Ishikawa (cell line): ENCODE measurements around the gene ZNF142.
A peak's percentile ranks its signal among the peaks of the same experiment; 100 is the strongest.

Source experiments
- CEBPB ChIP-seq: IDR thresholded peaks from 2 replicates; pipeline ENCODE4 v1.6.1; 2012
- CREB1 ChIP-seq: IDR thresholded peaks from 2 replicates; pipeline ENCODE4 v1.6.1; 2012; ENCODE audit warnings: low read depth
- EGR1 ChIP-seq: IDR thresholded peaks from 2 replicates; pipeline ENCODE4 v1.6.1; 2012
- EP300 ChIP-seq: IDR thresholded peaks from 2 replicates; pipeline ENCODE4 v1.6.1; 2012; ENCODE audit warnings: borderline replicate concordance
- FOXM1 ChIP-seq: IDR thresholded peaks from 2 replicates; pipeline ENCODE4 v1.6.1; 2012; ENCODE audit warnings: low read depth, borderline replicate concordance
- MAX ChIP-seq: IDR thresholded peaks from 2 replicates; pipeline ENCODE4 v1.6.1; 2012
- NFIC ChIP-seq: IDR thresholded peaks from 2 replicates; pipeline ENCODE4 v1.6.1; 2012
- RAD21 ChIP-seq: IDR thresholded peaks from 2 replicates; pipeline ENCODE4 v1.6.1; 2012; ENCODE audit warnings: low read depth
- REST ChIP-seq: IDR thresholded peaks from 2 replicates; pipeline ENCODE4 v1.6.1; 2012; ENCODE audit warnings: low read depth, mild to moderate bottlenecking
- TAF1 ChIP-seq: IDR thresholded peaks from 2 replicates; pipeline ENCODE4 v1.6.1; 2012; ENCODE audit warnings: low read depth, mild to moderate bottlenecking
- TCF12 ChIP-seq: IDR thresholded peaks from 2 replicates; pipeline ENCODE4 v1.6.1; 2012; ENCODE audit warnings: low read depth
- TEAD4 ChIP-seq: IDR thresholded peaks from 2 replicates; pipeline ENCODE4 v1.6.1; 2012
- USF1 ChIP-seq: IDR thresholded peaks from 2 replicates; pipeline ENCODE4 v1.6.1; 2012
- YY1 ChIP-seq: IDR thresholded peaks from 2 replicates; pipeline ENCODE4 v1.6.1; 2012; ENCODE audit warnings: low read depth
- ZBTB7A ChIP-seq: IDR thresholded peaks from 2 replicates; pipeline ENCODE4 v1.6.1; 2012; ENCODE audit warnings: low read depth

Gene ZNF142

GRCh38 chr2:218701806-218702205, 42.4 kb upstream of the ZNF142 start:
- TF ChIP-seq TCF12: no peak
- TF ChIP-seq TEAD4: no peak

GRCh38 chr2:218698885-218699284, 39.5 kb upstream of the ZNF142 start:
- TF ChIP-seq TAF1 (no peak), FOXM1 (no peak), YY1 (no peak), EP300 (no peak), TEAD4 (no peak)

- TF ChIP-seq TCF12: no peak
- TF ChIP-seq TEAD4: no peak
- TF ChIP-seq MAX: no peak
- no peak for TF ChIP-seq CREB1
- TF ChIP-seq RAD21: no peak
- TF ChIP-seq TAF1: no peak
- TF ChIP-seq YY1: no peak
- no peak for TF ChIP-seq ZBTB7A
- TF ChIP-seq FOXM1: no peak
- TF ChIP-seq CEBPB: no peak
- no peak for TF ChIP-seq NFIC
- no peak for TF ChIP-seq EP300
- no peak for TF ChIP-seq USF1
- TF ChIP-seq REST: no peak
Observed at GRCh38 chr2:218694405-218695145, 35.2 kb upstream of the ZNF142 start.

GRCh38 chr2:218691234-218691633, 31.8 kb upstream of the ZNF142 start:
- TF ChIP-seq USF1 (no peak), TEAD4 (no peak), TCF12 (no peak), REST (no peak), NFIC (no peak), MAX (no peak), EGR1 (no peak), ZBTB7A (no peak), TAF1 (no peak), FOXM1 (no peak), CEBPB (no peak)

GRCh38 chr2:218687400-218688060, 28.1 kb upstream of the ZNF142 start:
- peak; percentile 59 for TF ChIP-seq TEAD4
- TF ChIP-seq MAX: 0 out of 2 replicates have a peak, but pooled peaks have one; percentile 26
- peak; percentile 65 for TF ChIP-seq RAD21

GRCh38 chr2:218680061-218680460, 20.6 kb upstream of the ZNF142 start:
- TF ChIP-seq TCF12 (no peak), EP300 (no peak), FOXM1 (no peak), REST (no peak), ZBTB7A (no peak), USF1 (no peak), NFIC (no peak), RAD21 (no peak), TAF1 (no peak), CREB1 (no peak), MAX (no peak), YY1 (no peak)
